ENCODE results near the gene RNF14.
"Not testable (repeated sequence)": the region's sequence is repeated elsewhere in the genome, so short reads cannot be mapped to it uniquely, and the experiment has no call there.

The RNF14 gene

DNA sequence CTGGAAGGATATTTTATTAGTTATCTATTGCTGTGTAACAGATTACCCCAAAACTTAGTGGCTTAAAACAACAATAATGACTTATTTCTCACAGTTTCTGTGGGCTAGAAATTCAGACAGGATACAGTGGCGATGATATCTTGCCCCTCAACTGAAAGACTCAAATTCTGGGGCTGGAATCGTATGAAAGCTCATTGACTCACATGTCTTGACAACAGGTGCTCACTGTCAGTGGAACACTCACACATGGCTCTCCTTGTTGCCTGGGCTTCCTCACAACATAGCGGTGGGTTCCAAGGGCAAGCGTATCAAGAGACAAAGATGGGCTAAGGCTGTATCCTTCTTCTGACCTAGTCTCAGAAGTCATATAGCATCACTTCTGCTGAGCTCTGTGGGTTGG, 47.7 kb downstream of the RNF14 start:
- no peak for DNase-seq

DNA sequence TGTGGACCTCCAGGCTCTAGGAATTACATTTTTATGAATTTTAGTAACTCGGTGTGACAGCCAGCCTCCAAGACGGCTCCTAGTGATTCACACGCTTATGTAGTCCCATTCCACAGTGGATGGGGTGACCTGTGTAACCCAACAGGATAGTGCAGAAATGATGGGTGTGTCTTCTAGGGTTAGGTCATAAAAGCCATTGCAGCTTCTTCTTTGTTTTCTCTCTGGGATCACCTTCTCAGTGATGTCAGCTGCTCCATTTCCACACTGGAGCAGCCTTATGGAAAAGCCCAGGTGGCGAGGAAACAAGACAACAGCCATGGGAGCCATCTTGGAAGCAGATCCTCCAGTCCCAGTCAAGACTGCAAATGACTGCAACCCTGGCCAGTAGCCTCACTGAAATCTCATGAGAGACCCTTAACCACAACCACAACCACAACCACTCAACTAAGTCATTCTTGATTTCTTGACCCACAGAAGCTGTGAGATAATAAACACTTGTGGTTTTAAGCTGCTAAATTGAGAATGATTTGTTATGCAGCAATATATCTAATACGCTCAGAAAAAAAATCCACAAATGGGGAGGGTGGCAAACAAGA, 49.0 kb downstream of the RNF14 start:
- no peak for DNase-seq

DNA sequence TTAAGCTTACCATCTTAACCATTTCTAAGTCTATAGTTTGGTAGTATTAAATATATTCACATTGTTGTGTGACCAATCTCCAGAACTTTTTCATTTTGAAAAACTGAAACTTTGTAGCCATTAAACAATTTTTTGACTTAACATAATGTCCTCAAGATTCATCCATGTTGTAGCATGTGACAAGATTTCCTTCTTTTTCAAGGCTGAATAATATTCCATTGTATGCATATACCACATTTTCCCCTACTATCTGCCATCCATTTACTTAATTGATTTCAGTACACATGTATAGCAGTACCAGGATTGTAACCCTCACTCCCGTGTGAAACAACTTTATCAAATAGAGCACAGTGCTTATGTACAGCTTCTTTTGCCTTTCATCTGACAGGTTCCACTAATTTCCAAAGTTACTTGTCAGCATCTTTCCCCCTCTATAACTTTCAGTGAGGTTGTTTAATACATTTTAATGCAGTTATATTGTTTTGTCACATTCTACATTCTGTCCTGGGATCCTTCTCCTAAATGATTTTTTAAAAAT, 51.3 kb downstream of the RNF14 start:
- DNase-seq, result no peak

DNA sequence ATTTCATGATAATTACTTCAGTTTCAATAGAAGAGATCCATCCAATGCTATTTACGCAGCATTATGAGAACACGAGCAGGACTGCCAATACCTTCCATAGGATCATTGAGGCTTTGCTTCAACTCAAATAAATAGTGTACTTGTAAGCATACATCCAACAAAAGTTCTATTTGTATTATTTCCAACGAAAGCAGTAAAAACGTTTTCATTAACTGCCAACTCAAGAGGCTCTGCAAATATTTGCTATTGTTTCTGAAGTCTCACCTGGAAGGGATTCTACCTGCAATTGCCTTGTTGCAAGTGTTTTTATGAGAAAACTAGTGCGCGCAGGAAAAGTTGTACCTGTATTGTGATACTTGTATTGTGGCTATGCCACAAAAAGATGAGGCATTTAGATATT, 54.9 kb downstream of the RNF14 start:
- DNase-seq, result peak; percentile 55

DNA sequence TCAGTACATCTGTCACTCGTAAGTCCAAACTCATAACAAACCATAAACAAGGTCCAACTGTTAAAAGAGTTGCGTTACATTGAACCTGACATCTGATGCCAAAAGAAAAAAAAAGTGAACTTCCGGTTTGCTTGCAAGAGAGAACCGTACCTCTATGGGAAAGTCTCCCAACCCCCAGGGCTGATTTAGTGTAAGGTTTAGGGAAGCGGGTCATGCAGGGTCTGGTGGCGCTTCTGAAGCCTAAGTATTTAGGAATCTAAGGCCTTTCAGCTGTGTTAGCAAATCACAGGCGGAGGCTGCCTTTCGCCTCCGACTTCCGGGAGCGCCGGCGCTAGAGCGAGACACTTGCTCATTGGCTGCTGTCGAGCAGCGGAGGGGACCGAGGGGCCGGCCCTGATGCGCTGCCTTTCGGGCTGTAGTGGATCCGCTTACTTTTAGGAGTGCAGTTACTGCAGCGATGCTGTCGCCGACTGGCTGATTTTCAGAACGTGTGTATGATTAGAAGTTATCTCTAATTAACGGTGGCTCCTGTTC, 55.9 kb downstream of the RNF14 start:
- DNase-seq, result peak; percentile 84

DNA sequence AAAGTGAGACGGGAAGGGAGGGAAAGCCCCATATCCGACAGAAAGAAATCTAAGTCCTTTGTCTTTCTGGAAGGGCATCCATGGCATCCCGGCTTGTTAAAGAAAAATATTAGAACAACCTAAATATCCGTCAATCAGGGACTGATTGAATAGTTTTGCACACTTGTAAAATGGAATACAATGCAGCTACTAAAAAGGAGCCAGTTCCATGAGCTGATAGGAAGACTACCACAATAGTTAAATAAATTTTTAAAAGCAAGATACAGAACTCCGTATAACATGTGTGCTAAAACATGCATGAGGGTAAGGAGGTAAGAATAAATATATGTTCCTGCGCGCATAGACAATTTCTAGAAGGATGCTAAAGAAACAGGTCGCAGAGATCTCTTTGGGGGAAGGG, 56.7 kb downstream of the RNF14 start:
- DNase-seq, result no peak

DNA sequence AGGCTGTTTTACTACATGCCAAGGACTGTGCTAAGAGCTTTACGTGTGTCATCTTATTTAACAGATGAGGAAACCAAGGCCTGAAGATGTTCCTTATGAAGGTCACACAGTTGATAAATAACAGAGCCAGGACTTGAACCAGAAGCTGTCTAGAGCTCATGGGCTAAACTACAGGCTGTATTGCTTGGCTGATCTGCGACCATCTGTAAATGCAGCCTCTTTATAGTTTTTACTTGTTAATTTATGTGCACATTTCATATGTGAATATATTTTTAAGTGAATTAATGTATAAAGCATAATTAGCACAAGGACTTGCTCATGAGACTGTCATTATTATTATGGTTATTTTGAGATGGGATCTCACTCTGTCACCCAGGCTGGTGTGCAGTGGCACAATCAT, 63.2 kb downstream of the RNF14 start:
- no peak for DNase-seq

DNA sequence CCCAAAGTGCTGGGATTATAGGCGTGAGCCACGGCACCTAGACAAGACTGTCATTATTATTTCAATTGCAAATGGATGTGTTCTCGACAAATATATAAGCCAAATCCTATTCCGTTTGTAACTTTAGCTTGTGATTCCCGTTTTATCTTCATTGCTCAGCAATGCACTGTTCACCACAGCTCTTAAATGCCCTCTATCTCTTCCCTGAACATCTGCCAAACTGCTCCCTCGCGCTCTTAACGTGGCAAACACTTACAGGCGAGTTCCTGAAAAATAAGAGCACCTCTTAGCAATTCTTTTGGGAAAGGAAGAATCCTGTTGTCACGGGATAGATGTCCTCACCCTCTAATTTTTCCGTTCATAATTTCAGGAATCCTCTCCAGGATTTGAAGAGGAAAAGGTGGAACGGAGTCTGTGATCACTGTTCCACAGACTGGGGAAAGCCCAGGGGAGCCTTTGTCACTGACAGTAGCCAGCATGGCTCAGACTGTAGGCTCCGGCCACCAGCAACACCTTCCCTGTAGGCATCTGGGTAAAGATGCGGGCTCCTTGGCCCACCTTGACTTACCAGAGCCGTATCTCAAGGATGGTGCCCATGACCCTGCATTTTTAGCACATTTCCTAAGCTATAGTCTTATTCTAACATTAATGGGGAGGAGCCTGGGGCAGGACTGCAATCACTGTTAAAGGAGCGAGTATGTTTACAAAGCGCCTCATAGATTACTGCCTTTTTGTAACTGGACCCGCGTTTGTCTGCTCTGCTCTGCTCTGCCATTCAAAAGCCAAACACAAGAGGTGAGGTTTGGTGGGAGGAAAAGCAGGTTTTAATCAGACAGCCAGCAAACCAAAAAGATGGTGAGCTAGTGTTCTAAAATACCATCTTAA, 64.1 kb downstream of the RNF14 start:
- peak; percentile 11 for DNase-seq

DNA sequence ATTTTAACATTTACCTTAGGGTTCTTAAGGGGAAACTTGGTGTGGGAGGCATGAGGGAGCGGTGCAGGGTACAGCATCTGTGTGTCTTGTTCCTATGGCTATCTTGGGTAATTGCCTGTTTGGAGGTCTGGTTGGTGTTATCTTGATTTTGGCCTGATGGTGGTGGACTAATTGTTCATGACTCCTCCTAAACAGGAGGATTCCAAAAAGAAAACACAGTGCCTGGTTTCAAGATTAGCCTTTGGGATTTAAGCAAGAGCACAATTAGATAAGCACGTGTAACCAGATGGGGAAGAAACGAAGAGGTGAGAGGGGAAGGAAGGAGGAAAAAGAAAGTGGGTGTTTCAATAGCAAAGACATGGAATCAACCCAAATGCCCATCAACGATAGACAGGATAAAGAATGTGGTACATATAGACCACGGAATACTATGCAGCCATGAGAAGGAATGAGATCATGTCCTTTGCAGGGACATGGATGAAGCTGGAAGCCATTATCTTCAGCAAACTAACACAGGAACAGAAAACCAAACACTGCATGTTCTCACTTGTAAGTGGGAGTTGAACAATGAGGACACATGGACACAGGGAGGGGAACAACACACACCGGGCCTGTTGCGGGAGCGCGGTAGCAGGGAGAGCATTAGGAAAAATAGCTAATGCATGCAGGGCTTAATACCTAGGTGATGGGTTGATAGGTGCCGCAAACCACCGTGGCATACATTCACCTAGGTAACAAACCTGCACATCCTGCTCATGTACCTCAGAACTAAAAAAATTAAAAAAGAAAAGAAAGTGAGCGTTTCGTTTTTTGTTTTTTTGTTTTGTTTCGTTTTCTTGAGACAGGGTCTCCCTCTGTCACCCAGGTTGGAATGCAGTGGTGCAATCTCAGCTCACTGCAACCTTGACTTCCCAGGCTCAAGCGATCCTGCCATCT, 65.0 kb downstream of the RNF14 start:
- DNase-seq, result not testable (repeated sequence)

DNA sequence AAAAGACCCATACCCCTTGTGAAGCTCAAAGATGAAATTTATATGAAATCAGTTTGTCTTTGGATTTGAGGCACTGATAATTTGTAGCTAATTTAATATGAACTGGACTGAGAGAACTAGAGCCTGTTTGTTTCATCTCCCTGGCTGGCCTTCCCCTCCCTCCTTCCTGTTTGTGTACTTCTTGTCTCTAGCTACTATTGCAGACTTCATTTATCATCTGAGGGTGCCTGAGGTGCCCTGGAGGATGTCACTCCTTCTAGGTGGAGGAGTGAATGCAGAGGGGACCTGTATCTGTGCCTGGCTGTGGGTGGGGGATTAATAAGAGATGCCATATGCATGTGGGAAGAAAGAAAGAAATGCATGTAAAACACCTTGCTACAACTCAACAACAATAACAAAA, 66.1 kb downstream of the RNF14 start:
- DNase-seq, result no peak

DNA sequence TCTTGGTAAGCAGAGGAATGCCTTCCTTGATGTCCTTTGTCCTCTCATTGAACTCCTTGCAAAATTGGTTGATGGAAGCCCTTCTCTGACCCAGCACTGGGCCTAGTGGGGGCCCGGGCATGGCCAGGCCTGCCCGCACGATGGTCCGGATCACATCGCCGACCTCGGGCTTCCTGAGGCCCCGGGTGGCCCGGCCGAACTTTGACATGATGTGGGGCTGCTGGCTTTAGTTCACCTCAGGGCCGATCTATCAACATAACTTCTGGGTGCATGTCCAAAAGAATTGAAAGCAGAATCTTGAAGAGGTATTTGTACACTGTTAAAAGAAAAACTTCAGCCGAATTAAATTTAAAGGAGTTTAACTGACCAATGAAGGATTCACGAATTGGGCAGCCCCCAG, 68.0 kb downstream of the RNF14 start:
- DNase-seq, result no peak

DNA sequence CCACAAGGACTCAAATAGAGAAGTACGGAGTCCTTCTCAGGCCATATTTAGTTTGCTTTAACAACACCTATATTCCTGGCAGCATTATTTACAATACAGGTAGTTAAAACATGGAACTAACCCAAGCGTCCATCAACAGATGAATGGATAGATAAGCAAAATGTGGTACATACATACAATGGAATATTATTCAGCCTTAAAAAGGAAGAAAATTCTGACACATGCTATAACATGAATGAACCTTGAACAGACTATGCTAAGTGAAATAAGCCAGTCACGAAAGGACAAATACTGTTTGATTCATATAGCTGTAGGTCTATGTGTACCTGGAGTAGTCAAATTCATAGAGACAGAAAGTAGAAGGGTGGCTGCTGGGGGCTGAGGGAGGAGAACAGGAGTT, 68.7 kb downstream of the RNF14 start:
- not testable (repeated sequence) for DNase-seq

DNA sequence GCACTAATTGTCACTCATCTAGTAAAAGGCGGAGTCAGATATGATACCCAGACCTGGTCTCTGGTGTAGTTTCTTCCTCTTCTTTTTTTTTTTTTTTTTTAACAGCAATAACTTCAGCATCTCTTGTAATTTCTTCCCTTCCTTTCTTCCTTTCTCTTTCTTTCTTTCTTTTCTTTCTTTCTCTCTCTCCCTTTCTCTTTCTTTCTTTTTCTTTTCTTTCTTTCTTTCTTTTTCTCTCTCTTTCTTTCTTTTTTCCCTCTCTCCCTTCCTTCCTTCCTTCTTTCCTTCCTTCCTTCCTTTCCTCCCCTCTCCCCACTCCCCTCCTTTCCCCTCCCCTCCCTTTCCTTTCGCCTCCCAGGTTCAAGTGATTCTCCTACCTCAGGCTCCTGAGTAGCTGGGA, 69.8 kb downstream of the RNF14 start:
- no peak for DNase-seq

Data from NCI-H774 (cell line).